ENCODE measurements around the gene PRKG1. TPM values are rescaled to one million over a fixed set of nuclear protein-coding genes. Genes with fewer than 3 reads are reported as not detected.

PRKG1 gene
- polyA plus RNA-seq, 1 donor (not counting 4 experiments of a cell fraction or from before 2014, with no cell fraction given), result 0.24 TPM

DNA sequence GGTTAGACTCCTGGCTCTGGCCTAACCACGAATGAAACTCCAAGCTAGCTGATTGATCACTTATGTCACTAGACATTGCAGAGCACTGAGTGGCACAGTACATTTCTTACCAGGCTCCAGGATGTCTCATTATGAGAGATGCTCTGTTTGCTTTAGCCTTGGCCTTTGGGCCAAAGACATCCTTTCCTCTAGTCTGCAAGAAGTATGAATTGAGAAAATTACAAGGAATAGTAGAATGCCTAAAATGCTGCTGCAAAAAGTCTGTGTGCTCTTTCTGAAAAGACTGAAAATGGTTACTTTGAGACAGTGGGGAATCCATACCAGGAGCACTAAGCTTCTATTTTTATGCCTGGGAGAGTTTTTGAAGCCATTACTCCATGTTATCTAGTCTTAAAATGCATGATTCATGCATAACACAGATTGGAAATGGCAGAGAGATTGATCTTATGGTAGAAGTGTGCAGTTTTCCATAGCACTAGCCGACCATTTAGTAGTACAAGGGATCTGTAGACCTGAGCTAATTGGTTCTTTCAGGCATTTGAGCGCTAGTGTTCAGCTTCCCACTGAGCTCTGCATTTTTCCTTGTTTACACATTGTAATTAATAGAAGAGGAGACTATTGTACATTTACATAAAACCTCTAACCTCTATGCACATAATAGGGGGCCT is 303.8 kb downstream of the PRKG1 start:
- no peak for DNase-seq (ENCODE audit: low read depth, low spot score)
- Histone ChIP-seq H2AFZ (ENCODE audit: control insufficient read depth, low read length) (no peak overlapping the region), H4K20me1 (ENCODE audit: control insufficient read depth, extremely low read depth, insufficient read depth, low read length) (no peaks in the 10 kb centered on the region), H3K9me1 (ENCODE audit: control insufficient read depth, extremely low read depth, insufficient read depth, low read length) (no peaks in the 10 kb centered on the region), H3K4me1 (ENCODE audit: control insufficient read depth, extremely low read depth, insufficient read depth, low read length) (no peaks in the 10 kb centered on the region), H3K9me3 (ENCODE audit: control insufficient read depth, low read depth, low read length) (no peaks in the 10 kb centered on the region), H3K9ac (ENCODE audit: control insufficient read depth, extremely low read depth, insufficient read depth, low read length) (no peak overlapping the region), H3K79me2 (ENCODE audit: control insufficient read depth, insufficient read depth, low read length) (no peaks in the 10 kb centered on the region), H3K4me2 (ENCODE audit: control insufficient read depth, extremely low read depth, insufficient read depth, low read depth, low read length) (no peak overlapping the region), H3K27me3 (ENCODE audit: control insufficient read depth, extremely low read depth, insufficient read depth, low read length) (no peaks in the 10 kb centered on the region), H3K36me3 (ENCODE audit: control insufficient read depth in 2 of 2, extremely low read depth in 1 of 2, insufficient read depth in 2 of 2, low read length in 2 of 2) (no peaks in the 10 kb centered on the region), H3K27ac (ENCODE audit: control insufficient read depth, insufficient read depth, low read length) (no peak overlapping the region), H3K4me3 (ENCODE audit: control insufficient read depth in 2 of 3, extremely low read depth in 1 of 3, insufficient read depth in 2 of 3, low read depth in 1 of 3, low read length in 3 of 3) (no peak overlapping the region)
- dilution Hi-C loops (cut with MboI; ENCODE audit: extremely low pct_ligation_motif_present, low sequenced_read_pairs), result no loop called here
- no peak for FAIRE-seq
- TF ChIP-seq, protein P1, sequence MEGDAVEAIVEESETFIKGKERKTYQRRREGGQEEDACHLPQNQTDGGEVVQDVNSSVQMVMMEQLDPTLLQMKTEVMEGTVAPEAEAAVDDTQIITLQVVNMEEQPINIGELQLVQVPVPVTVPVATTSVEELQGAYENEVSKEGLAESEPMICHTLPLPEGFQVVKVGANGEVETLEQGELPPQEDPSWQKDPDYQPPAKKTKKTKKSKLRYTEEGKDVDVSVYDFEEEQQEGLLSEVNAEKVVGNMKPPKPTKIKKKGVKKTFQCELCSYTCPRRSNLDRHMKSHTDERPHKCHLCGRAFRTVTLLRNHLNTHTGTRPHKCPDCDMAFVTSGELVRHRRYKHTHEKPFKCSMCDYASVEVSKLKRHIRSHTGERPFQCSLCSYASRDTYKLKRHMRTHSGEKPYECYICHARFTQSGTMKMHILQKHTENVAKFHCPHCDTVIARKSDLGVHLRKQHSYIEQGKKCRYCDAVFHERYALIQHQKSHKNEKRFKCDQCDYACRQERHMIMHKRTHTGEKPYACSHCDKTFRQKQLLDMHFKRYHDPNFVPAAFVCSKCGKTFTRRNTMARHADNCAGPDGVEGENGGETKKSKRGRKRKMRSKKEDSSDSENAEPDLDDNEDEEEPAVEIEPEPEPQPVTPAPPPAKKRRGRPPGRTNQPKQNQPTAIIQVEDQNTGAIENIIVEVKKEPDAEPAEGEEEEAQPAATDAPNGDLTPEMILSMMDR (optimal IDR thresholded peaks at IDR 0.05 in 1 of 3, IDR thresholded peaks at IDR 0.05 in 1 of 3, conservative IDR thresholded peaks at IDR 0.05 in 1 of 3; ENCODE audit: extremely low read depth in 1 of 3, insufficient read depth in 2 of 3, low read length in 3 of 3), result no peak
- TF ChIP-seq EZH2 (IDR thresholded peaks at IDR 0.05; ENCODE audit: low read length), result no peak

DNA sequence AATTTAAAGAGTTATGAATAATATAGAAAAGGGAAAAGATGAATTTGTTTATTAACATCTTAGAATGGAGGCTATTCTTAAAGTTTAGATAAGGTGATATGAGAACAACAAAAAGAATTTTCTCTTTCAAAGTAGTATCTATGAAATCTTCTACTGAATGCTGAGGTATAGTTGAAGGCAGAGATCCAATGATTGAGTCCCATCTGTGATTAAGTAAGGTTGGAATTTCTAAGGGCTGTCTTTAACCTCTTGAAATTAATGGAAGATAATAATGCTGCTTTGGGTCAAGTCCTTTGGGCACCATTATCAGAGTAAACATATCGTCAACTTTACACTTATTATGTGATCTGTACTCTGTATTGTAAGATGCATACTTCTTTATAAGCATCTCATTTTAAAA is 307.9 kb downstream of the PRKG1 start:
- Histone ChIP-seq H3K4me1 (ENCODE audit: control insufficient read depth, extremely low read depth, insufficient read depth, low read length) (no peaks in the 10 kb centered on the region), H3K27me3 (ENCODE audit: control insufficient read depth, extremely low read depth, insufficient read depth, low read length) (no peaks in the 10 kb centered on the region), H3K27ac (ENCODE audit: control insufficient read depth, insufficient read depth, low read length) (no peak overlapping the region), H3K79me2 (ENCODE audit: control insufficient read depth, insufficient read depth, low read length) (no peaks in the 10 kb centered on the region), H3K36me3 (ENCODE audit: control insufficient read depth in 2 of 2, extremely low read depth in 1 of 2, insufficient read depth in 2 of 2, low read length in 2 of 2) (no peaks in the 10 kb centered on the region), H3K4me3 (ENCODE audit: control insufficient read depth in 2 of 3, extremely low read depth in 1 of 3, insufficient read depth in 2 of 3, low read depth in 1 of 3, low read length in 3 of 3) (no peak overlapping the region), H3K9me1 (ENCODE audit: control insufficient read depth, extremely low read depth, insufficient read depth, low read length) (no peaks in the 10 kb centered on the region), H3K9ac (ENCODE audit: control insufficient read depth, extremely low read depth, insufficient read depth, low read length) (no peak overlapping the region), H3K4me2 (ENCODE audit: control insufficient read depth, extremely low read depth, insufficient read depth, low read depth, low read length) (no peak overlapping the region), H4K20me1 (ENCODE audit: control insufficient read depth, extremely low read depth, insufficient read depth, low read length) (no peaks in the 10 kb centered on the region), H2AFZ (ENCODE audit: control insufficient read depth, low read length) (no peak overlapping the region), H3K9me3 (ENCODE audit: control insufficient read depth, low read depth, low read length) (no peaks in the 10 kb centered on the region)
- FAIRE-seq (no peak), DNase-seq (ENCODE audit: low read depth, low spot score) (no peak)
- TF ChIP-seq, protein P1 (optimal IDR thresholded peaks at IDR 0.05 in 1 of 3, IDR thresholded peaks at IDR 0.05 in 1 of 3, conservative IDR thresholded peaks at IDR 0.05 in 1 of 3; ENCODE audit: extremely low read depth in 1 of 3, insufficient read depth in 2 of 3, low read length in 3 of 3), result no peak
- no peak for TF ChIP-seq EZH2 (IDR thresholded peaks at IDR 0.05; ENCODE audit: low read length)
- dilution Hi-C loops (cut with MboI; ENCODE audit: extremely low pct_ligation_motif_present, low sequenced_read_pairs), result no loop called here

All from keratinocyte (primary cell).